HCT116 (cell line): ENCODE data around the gene BNIP5. TPM values are rescaled to one million over a fixed set of nuclear protein-coding genes. Genes with fewer than 3 reads are reported as not detected.

ENCODE experiments used
- ATAC-seq: fragments of 200-7000 bp; cut with Tn5 transposase; 2 replicates; pipeline ENCODE4 v1.9.1; 2020; ENCODE audit warnings: mild to moderate bottlenecking, moderate library complexity
- BruUV-seq: library from RNA; stranded (reverse); fragments of 400-500 nt; replicated peaks from 2 replicates; lab custom pipeline; 2021; lab: Mats Ljungman, UMichigan
- CTCF ChIA-PET: fragments of 300-600 bp; sonication (Branson Sonifier 250); formaldehyde crosslinking; loops from one replicate; lab custom pipeline; 2021; ENCODE audit warnings: antibody characterized with exemption; lab: Charles Lee
- POLR2A ChIA-PET: fragments of 300-600, 350-600 bp; sonication (Branson Sonifier 250); formaldehyde crosslinking; loops from one replicate; lab custom pipeline; 2021; ENCODE audit warnings: antibody characterized with exemption; lab: Charles Lee
- RAD21 ChIA-PET, 2 experiments: fragments of 300-600 bp; sonication (Branson Sonifier 250); formaldehyde crosslinking; loops; one replicate each; lab custom pipeline; 2023; ENCODE audit warnings: low total read pairs in 2 of 2; ENCODE audit not compliant: uncharacterized antibody in 2 of 2, unreplicated experiment in 2 of 2, low non-redundant PET in 1 of 2; lab: Charles Lee
- DNase-seq: peaks from one replicate; pipeline ENCODE4 v3.0.0-alpha.2; 2010; ENCODE audit warnings: low read depth, low spot score
- H2AFZ ChIP-seq: fragments of 200-600 bp; shearing (Covaris generic), sonication (generic); 2 replicates; pipeline ENCODE4 v1.6.1; 2017; ENCODE audit warnings: low read depth, mixed run types, mixed read lengths, antibody characterized with exemption, low read length; ENCODE audit not compliant: poor library complexity, severe bottlenecking
- H3K27ac ChIP-seq: 2 replicates; pipeline ENCODE4 v1.5.1; 2012; ENCODE audit warnings: low read depth, low read length
- H3K27me3 ChIP-seq: fragments of 200-600 bp; sonication (generic); 2 replicates; pipeline ENCODE4 v1.6.1; 2016; ENCODE audit warnings: mixed run types, low read length, mixed read lengths; ENCODE audit not compliant: insufficient read depth
- H3K36me3 ChIP-seq, 2 experiments: fragments of 200-500 bp in 1 of 2; fragments of 200-600 bp in 1 of 2; sonication (Bioruptor generic) in 1 of 2; sonication (generic) in 1 of 2; 2 replicates each; pipeline versions ENCODE4 v1.5.1 to v1.6.1; 2014 to 2016; ENCODE audit warnings: low read length in 2 of 2, inconsistent platforms in 1 of 2, mixed read lengths in 1 of 2, mixed run types in 1 of 2; ENCODE audit not compliant: insufficient read depth in 2 of 2, control insufficient read depth in 1 of 2
- H3K4me1 ChIP-seq, 2 experiments: fragments of 200-600 bp in 1 of 2; sonication (generic) in 1 of 2; 2 replicates each; pipeline versions ENCODE4 v1.5.1 to v1.6.1; 2012 to 2017; ENCODE audit warnings: low read length in 2 of 2, inconsistent platforms in 1 of 2, mild to moderate bottlenecking in 1 of 2, mixed read lengths in 1 of 2, mixed run types in 1 of 2, moderate library complexity in 1 of 2; ENCODE audit not compliant: insufficient read depth in 2 of 2, control insufficient read depth in 1 of 2
- H3K4me2 ChIP-seq: fragments of 200-600 bp; sonication (generic); 2 replicates; pipeline ENCODE4 v1.6.1; 2017; ENCODE audit warnings: mixed run types, low read length, mixed read lengths
- H3K4me3 ChIP-seq, 2 experiments: fragments of 200-600 bp in 1 of 2; sonication (generic) in 1 of 2; replicated peaks in 1 of 2; 2 replicates each; pipeline ENCODE4 v1.5.1; 2011 to 2016; ENCODE audit warnings: low read length in 2 of 2, control low read depth in 1 of 2, low read depth in 1 of 2, mild to moderate bottlenecking in 1 of 2, mixed read lengths in 1 of 2, mixed run types in 1 of 2
- H3K79me2 ChIP-seq: fragments of 200-600 bp; sonication (generic); 2 replicates; pipeline ENCODE4 v1.6.1; 2017; ENCODE audit warnings: mild to moderate bottlenecking, mixed run types, low read length, moderate library complexity, mixed read lengths; ENCODE audit not compliant: insufficient read depth
- H3K9ac ChIP-seq: fragments of 200-600 bp; sonication (generic); 2 replicates; pipeline ENCODE4 v1.6.1; 2016; ENCODE audit warnings: low read length, mixed read lengths
- H3K9me2 ChIP-seq: fragments of 200-600 bp; sonication (generic), shearing (Covaris generic); 2 replicates; pipeline ENCODE4 v1.6.1; 2017; ENCODE audit warnings: mixed run types, mild to moderate bottlenecking, moderate library complexity; ENCODE audit not compliant: insufficient read depth
- H3K9me3 ChIP-seq, 2 experiments: fragments of 200-500 bp in 1 of 2; fragments of 200-600 bp in 1 of 2; sonication (Bioruptor generic) in 1 of 2; sonication (generic) in 1 of 2; 2 replicates each; pipeline ENCODE4 v1.6.1; 2014 to 2017; ENCODE audit warnings: low read length in 2 of 2, mixed read lengths in 2 of 2, inconsistent platforms in 1 of 2, low read depth in 1 of 2, mild to moderate bottlenecking in 1 of 2, mixed run types in 1 of 2, moderate library complexity in 1 of 2; ENCODE audit not compliant: control insufficient read depth in 1 of 2, insufficient read depth in 1 of 2
- H4K20me1 ChIP-seq: fragments of 200-600 bp; sonication (generic), shearing (Covaris generic); 2 replicates; pipeline ENCODE4 v1.6.1; 2017; ENCODE audit warnings: mixed run types, mild to moderate bottlenecking, moderate library complexity; ENCODE audit not compliant: insufficient read depth
- ATF3 ChIP-seq: IDR thresholded peaks from 2 replicates; pipeline ENCODE4 v1.6.1; 2012
- CBX3 ChIP-seq: IDR thresholded peaks from 2 replicates; pipeline ENCODE4 v1.6.1; 2012; ENCODE audit warnings: low read depth
- JUND ChIP-seq: IDR thresholded peaks from 2 replicates; pipeline ENCODE4 v1.6.1; 2012
- REST ChIP-seq: IDR thresholded peaks from 2 replicates; pipeline ENCODE4 v1.6.1; 2012; ENCODE audit warnings: low read depth
- TCF7L2 ChIP-seq: IDR thresholded peaks from 2 replicates; pipeline ENCODE4 v1.7.0; 2011; ENCODE audit warnings: borderline replicate concordance, inconsistent platforms; ENCODE audit not compliant: insufficient read depth, insufficient read length; ENCODE audit errors: extremely low read depth
- YY1 ChIP-seq: IDR thresholded peaks from 2 replicates; pipeline ENCODE4 v1.6.1; 2011; ENCODE audit warnings: low read length, low read depth, moderate library complexity, mild to moderate bottlenecking; ENCODE audit not compliant: insufficient replicate concordance; ENCODE audit errors: extremely low read depth
- intact Hi-C: fragments of 100-400 bp; cut with micrococcal nuclease; formaldehyde crosslinking; loops from 2 replicates; pipeline ENCODE4 v1.10.0; 2022
- total RNA-seq: library from RNA; stranded (reverse); gene quantifications from one replicate; pipeline ENCODE4 v1.2.1, GENCODE V29; 2021; ENCODE audit not compliant: unreplicated experiment

The BNIP5 gene
- total RNA-seq, 1 experiment from 2014 or later = not detected

- H2AFZ ChIP-seq = no peak overlapping the region
- ATAC-seq = no peak
Measured at GRCh38 chr6:36283608-36284007, 53.1 kb downstream of the BNIP5 start.

More at GRCh38 chr6:36283608-36284007, 53.1 kb downstream of the BNIP5 start:
- TF ChIP-seq ATF3 (no peak), REST (no peak), YY1 (no peak), JUND (no peak), TCF7L2 (no peak), CBX3 (no peak)
- Histone ChIP-seq H3K4me3 (no peak overlapping the region), H3K36me3 (no peaks in the 10 kb centered on the region), H3K27ac (no peak overlapping the region), H3K79me2 (no peaks in the 10 kb centered on the region), H3K9me3 (no peaks in the 10 kb centered on the region), H3K27me3 (peaks cover 8% of the 10 kb centered on the region; the same call in 1 of the 2 replicates), H3K9me2 (no peaks in the 10 kb centered on the region), H3K4me2 (no peak overlapping the region), H3K4me1 (peaks cover 0 to 5% of the 10 kb centered on the region in 2 experiments; a peak in 1 of 4 replicates), H3K9ac (no peak overlapping the region), H4K20me1 (no peaks in the 10 kb centered on the region)
- no peak for DNase-seq
- BruUV-seq = no TSS peak
- ChIA-PET RAD21 (no interaction called here), POLR2A (no interaction called here), CTCF (no interaction called here)
- intact Hi-C loops = no loop called here
